ENCODE results near the gene TMEM269. TPM values are rescaled to one million over a fixed set of nuclear protein-coding genes. Genes with fewer than 3 reads are reported as not detected.

Gene TMEM269
- total RNA-seq, 1 experiment from 2014 or later, result not detected

- no peak for DNase-seq (ENCODE audit: low read depth)
Observed at GRCh38 chr1:42821690-42822089, 36.9 kb downstream of the TMEM269 start.

GRCh38 chr1:42822800-42823392, 38.1 kb downstream of the TMEM269 start:
- DNase-seq (ENCODE audit: low read depth), result no peak

GRCh38 chr1:42824481-42825035, 39.8 kb downstream of the TMEM269 start:
- no peak for DNase-seq (ENCODE audit: low read depth)

GRCh38 chr1:42825036-42825851, 40.5 kb downstream of the TMEM269 start:
- DNase-seq (ENCODE audit: low read depth), result no peak

- no peak for DNase-seq (ENCODE audit: low read depth)
Observed at GRCh38 chr1:42830631-42831030, 45.8 kb downstream of the TMEM269 start.

- no peak for DNase-seq (ENCODE audit: low read depth)
Observed at GRCh38 chr1:42831273-42831672, 46.5 kb downstream of the TMEM269 start.

GRCh38 chr1:42832641-42833240, 48.0 kb downstream of the TMEM269 start:
- DNase-seq (ENCODE audit: low read depth), result no peak

GRCh38 chr1:42833981-42834380, 49.2 kb downstream of the TMEM269 start:
- DNase-seq (ENCODE audit: low read depth), result no peak

- no peak for DNase-seq (ENCODE audit: low read depth)
Observed at GRCh38 chr1:42834803-42835202, 50.0 kb downstream of the TMEM269 start.

- DNase-seq (ENCODE audit: low read depth), result no peak
Observed at GRCh38 chr1:42835422-42835821, 50.6 kb downstream of the TMEM269 start.

DNA sequence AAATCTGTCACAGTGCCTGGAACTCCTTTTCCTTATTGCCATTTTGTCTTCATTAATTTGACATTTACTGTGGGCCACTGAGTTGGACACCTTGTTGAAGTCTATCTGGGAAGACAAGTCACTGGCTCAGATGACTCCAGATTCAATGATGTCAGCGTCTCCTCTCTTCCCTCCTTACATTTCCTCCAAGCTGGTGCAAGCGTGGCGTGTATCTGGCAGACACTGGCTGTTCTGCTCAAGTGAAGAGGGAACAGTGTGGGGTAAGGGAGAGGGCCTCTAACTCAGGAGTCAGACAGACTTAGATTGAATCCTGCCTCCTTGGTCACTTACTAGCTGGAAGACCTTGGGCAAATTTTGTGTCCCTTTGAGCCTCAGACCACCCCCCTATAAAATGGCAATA, 52.9 kb downstream of the TMEM269 start:
- DNase-seq (ENCODE audit: low read depth), result no peak

DNA sequence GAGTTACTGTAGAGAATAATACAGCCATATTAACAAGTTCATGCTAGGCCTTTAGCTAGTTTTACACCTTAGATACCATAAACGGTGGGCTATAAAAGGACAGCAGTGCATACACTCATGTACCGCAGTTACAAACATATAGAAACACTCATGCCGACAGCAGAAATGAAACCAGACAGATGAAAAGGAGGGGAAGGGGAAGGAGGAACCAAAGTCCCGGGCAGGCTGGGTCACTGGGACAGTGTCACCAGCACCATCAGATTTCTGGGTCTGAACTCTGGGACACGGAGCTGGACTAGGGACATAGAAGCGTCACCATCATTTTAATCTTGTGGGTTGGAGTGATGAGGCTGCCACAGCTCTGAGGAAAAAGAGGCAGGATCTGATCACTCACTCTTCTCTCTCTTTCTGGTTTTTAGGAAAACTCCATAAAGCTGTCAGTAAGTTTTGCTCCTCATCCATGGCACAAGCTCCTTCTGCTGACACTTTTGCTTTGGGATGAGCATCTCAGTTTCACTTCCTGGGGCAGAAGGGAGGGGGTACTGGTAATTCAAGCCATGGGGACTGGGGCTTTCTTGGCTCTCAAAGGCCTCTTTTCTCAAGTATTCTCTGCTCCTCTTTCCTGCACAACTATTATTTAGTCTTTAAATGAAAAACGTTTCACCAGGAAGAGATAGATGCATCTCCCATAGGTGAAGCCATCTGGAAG, 53.8 kb downstream of the TMEM269 start:
- no peak for DNase-seq (ENCODE audit: low read depth)

GRCh38 chr1:42841010-42841409, 56.2 kb downstream of the TMEM269 start:
- no peak for DNase-seq (ENCODE audit: low read depth)

GRCh38 chr1:42841440-42842147, 56.8 kb downstream of the TMEM269 start:
- DNase-seq (ENCODE audit: low read depth), result no peak

- DNase-seq (ENCODE audit: low read depth), result peak; percentile 8
Observed at GRCh38 chr1:42844592-42845140, 59.9 kb downstream of the TMEM269 start.

DNA sequence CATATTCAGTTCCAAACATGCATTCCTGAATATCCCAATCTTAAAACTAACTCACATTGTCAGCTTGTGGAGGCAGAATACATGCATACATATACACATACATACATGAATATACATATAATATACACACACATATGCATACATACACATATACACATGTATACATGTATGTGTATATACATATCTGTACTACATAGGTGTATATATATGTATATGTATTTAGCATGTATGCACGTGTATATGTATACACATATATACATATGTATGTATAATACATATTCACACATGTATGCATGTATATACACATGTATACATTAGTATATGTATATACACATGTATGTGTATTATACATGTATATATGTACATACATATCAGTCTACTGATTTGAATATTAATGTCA, 60.4 kb downstream of the TMEM269 start:
- no peak for DNase-seq (ENCODE audit: low read depth)

- peak; percentile 39 for DNase-seq (ENCODE audit: low read depth)
Observed at GRCh38 chr1:42845866-42846256, 61.1 kb downstream of the TMEM269 start.

GRCh38 chr1:42846257-42847110, 61.7 kb downstream of the TMEM269 start, which contains the start of gene ZNF691:
Gene ZNF691 (plus strand): TSS chr1:42846613. CDS start chr1:42849659, 3,046 bp downstream.
- DNase-seq (ENCODE audit: low read depth), result peak; percentile 98

DNA sequence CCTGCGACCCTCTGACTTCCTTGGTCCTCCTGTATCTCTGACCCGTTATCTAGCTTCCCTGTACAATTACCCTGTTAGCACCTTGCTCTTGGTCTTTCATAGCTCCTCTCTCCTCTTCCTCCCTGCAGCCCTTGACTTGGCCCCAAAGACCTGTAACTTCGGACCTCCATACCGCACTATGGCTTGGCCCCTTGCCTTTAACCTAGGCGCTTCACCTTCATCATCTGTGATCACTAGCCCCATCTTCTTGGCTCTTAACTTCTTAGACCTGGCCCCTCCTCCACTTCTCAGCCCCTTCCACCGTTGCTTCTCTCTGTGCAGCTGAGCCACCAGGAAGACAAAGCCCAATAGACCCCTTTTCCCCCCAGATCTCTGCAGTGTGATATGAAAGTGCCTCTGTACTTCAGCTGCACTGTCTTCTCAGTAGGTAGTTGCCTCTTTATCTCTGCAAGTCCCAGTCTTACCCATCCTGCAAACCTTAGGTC, 62.4 kb downstream of the TMEM269 start:
- DNase-seq (ENCODE audit: low read depth), result no peak
